ENCODE measurements around the gene IGFBP2.

DNA sequence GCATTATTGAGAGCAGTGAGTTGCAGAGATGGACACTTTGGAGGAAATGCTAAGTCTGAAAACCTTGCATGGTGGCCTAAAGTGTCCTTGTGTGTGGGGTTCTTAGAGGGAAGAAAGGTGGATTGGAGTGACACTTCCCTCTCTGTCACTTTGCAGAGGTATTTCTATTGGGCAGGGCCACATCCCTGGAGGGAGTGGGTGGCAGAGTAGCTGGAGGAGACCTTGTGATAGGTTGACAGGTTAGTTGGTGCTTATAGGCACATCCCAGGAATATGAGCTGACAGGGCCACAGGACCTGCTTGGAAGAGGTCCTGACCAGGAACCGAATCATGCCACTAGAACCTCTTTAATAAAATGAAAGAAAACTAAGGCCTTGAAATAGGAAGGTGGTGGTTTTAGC is 63.1 kb downstream of the IGFBP2 start:
- no peak for TF ChIP-seq POLR2A (IDR thresholded peaks at IDR 0.05; ENCODE audit: low read depth, low read length)
- TF ChIP-seq, protein P1, sequence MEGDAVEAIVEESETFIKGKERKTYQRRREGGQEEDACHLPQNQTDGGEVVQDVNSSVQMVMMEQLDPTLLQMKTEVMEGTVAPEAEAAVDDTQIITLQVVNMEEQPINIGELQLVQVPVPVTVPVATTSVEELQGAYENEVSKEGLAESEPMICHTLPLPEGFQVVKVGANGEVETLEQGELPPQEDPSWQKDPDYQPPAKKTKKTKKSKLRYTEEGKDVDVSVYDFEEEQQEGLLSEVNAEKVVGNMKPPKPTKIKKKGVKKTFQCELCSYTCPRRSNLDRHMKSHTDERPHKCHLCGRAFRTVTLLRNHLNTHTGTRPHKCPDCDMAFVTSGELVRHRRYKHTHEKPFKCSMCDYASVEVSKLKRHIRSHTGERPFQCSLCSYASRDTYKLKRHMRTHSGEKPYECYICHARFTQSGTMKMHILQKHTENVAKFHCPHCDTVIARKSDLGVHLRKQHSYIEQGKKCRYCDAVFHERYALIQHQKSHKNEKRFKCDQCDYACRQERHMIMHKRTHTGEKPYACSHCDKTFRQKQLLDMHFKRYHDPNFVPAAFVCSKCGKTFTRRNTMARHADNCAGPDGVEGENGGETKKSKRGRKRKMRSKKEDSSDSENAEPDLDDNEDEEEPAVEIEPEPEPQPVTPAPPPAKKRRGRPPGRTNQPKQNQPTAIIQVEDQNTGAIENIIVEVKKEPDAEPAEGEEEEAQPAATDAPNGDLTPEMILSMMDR (conservative IDR thresholded peaks at IDR 0.05; ENCODE audit: low read depth, low read length) = no peak
- no peak for TF ChIP-seq NFE2L2 (IDR thresholded peaks at IDR 0.05; ENCODE audit: low read depth, low read length)
- TF ChIP-seq, protein P2, sequence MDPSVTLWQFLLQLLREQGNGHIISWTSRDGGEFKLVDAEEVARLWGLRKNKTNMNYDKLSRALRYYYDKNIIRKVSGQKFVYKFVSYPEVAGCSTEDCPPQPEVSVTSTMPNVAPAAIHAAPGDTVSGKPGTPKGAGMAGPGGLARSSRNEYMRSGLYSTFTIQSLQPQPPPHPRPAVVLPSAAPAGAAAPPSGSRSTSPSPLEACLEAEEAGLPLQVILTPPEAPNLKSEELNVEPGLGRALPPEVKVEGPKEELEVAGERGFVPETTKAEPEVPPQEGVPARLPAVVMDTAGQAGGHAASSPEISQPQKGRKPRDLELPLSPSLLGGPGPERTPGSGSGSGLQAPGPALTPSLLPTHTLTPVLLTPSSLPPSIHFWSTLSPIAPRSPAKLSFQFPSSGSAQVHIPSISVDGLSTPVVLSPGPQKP (IDR thresholded peaks at IDR 0.05; ENCODE audit: borderline replicate concordance, low read depth, low read length) = no peak
